COLO829 (cell line): ENCODE data around the gene PRKCI.
"Not testable (repeated sequence)": the region's sequence is repeated elsewhere in the genome, so short reads cannot be mapped to it uniquely, and the experiment has no call there.

Source experiments
- DNase-seq: peaks from one replicate; pipeline ENCODE4 v3.0.0; 2012; ENCODE audit warnings: low spot score

The PRKCI gene

DNA sequence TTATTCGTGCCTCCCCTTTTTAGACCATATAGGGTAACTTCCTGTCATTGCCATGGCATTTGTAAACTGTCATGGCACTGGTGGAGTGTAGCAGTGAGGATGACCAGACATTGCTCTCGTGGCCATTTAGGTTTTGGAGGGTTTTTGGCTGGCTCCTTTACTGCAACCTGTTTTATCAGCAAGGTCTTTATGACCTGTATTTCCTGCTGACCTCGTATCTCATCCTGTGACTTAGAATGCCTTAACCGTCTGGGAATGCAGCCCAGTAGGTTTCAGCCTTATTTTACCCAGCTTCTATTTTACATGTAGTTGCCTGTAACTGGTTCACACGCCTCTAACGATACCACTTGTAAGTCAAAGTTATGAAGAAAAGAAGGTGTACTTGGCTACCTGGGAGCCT is 121.6 kb downstream of the PRKCI start:
- not testable (repeated sequence) for DNase-seq

DNA sequence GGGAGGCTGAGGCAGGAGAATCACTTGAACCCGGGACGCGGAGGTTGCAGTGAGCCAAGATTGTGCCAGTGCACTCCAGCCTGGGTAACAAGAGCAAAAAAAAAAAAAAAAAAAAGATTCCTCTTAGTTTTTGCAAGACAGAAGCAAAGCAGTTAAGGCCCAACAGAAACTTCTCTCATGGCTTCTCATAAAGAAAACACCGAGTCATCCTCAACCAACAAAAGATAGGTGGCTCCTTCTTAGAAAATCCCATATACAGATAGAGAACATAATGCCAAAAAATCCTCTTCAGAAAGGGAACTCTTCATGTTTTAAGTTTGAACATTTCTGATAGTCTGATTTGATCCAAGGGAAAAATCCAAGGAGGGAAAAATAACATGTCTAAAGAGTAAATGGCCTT is 122.7 kb downstream of the PRKCI start:
- no peak for DNase-seq

DNA sequence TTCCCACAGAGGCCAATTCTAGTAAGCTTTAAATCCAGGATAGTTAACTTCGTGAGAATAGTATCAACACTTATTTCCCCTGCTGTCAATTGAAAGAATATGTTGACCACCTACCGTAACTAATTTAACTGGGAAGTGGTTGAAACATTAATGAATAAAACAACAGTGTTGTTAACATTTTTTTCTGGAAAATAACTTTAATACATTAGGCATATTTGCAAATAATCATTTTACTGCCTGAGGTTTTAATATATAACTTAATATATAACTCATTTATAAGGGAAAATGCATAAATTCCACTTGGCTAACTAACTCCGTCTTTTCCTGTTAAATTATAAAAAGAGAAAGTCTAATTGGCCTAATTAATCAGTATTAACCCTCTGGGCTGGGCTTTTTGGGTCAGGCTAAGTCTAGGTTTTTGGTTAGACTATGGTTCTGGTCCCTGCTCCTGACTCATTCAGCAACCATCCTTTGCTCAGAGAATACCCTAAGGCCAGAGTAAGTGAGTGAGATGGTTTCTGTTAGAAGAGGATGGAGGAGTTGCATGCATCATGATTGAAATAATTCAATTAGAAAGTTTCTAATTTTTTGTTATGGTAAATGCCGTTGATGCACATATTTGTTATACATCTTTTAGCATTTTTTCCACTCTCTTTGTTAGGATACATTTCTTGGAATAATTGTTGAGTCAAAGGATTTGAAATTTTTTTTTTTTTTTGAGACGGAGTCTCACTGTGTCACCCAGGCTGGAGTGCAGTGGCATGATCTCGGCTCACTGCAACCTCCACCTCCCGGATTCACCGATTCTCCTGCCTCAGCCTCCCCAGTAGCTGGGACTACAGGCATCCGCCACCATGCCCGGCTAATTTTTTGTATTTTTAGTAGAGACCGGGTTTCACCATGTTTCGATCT is 124.5 kb downstream of the PRKCI start:
- no peak for DNase-seq

DNA sequence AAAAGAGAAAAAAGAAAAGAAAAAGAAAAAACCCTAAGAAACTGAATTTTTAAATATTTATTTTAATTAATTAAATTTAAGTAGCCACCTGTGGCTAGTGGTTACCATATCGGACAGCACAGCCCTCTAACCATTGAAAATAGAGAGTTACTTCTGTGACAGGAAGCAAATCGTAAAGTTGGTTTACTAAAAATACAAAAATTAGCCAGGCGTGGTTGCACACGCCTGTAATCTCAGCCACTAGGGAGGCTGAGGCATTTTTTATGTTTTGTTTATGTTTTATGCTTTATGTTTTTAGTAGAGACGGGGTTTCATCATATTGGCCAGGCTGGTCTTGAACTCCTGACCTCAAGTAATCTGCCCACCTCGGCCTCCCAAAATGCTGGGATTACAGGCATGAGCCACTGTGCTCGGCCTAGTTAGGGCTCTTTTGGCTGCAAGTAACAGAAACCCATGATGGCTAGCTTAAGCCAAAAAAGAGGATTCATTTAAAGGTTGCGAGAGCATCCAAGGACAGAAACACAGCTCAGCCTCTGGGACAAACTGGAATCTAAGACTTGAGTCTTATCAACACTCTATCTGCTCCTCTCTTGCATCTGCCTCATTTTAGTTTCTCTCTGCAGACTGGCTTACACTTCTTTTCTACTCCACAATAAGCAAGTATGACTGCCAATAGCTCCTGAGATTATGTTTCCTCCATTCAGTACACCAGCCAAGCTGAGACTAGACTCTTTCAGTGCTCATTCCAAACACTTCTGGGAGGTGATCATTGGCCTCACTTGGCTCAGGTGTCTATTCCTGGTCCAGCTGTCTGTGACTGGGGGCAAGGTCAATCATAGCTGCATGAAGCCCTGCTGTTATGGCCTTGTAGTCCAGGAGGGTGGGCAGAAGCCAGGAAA is 128.5 kb downstream of the PRKCI start:
- DNase-seq = no peak

DNA sequence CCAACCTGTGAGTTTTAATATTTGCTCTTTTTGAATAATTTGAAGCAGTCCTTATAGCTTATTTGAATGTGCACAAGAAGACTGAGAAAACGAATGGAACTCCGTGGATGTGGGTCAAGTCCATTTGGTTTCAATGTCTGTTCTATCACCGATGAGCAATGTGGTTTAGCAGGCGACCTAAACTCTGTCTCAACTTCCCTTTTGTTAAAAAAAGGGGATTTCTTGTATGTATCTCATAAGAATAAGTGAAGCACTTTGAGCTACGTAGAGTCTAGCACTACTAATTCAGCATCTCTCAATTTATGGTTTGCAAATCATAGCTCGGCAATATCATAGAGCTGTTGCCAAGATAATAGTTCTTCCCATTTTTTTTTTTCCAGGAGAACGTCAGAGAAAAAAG is 130.7 kb downstream of the PRKCI start:
- DNase-seq = no peak

DNA sequence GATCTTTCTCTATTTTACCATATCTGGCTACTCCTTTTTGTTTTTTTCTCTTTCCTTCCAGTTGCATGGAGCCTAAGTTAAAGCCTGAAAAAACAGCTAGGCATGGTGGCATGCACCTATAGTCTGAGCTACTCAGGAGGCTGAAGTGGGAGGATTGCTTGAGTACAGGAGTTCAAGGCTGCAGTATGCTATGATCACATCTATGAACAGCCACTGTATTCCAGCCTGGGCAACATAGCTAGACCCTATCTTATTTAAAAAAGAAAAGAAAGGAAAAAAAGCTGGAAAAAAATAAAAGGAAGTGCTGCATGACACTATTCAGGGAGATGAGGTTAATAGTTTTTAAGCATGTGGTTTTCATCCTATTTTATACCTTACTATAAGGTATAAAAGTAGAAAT is 131.3 kb downstream of the PRKCI start:
- no peak for DNase-seq

DNA sequence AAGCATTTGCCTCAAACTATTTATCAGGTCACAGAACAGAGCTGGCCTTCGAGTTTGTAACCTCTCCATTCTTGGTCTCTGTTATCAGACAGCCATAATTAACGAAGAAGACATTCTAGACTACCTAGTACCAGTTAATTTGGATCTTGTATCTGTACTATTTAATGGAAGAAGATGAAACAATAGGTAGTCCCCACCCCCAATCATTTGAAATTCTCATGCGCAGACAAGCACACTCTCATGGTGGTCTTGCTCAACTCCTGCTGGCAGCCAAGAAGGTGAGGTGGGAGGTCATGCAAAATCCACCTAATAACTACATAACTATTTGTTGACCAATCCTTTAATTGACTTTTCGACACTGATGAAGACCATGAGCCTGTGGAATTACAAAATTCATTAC is 132.5 kb downstream of the PRKCI start:
- DNase-seq = no peak
